Colonic mucosa (tissue), 4 donors: ENCODE measurements around the gene SERINC5. TPM values are rescaled to one million over a fixed set of nuclear protein-coding genes. Genes with fewer than 3 reads are reported as not detected.

Experiments used
- DNase-seq: peaks from one replicate; pipeline ENCODE4 v3.0.0-alpha.2; 2020
- H3K27ac ChIP-seq: fragments of 200-600 bp; one replicate; pipeline ENCODE4 v1.8.0; 2021
- H3K27me3 ChIP-seq: fragments of 200-600 bp; one replicate; pipeline ENCODE4 v1.8.0; 2021
- H3K36me3 ChIP-seq: fragments of 200-600 bp; one replicate; pipeline ENCODE4 v1.8.0; 2021
- H3K4me1 ChIP-seq: fragments of 200-600 bp; one replicate; pipeline ENCODE4 v1.8.0; 2021; ENCODE audit warnings: mild to moderate bottlenecking
- H3K4me3 ChIP-seq: fragments of 200-600 bp; one replicate; pipeline ENCODE4 v1.8.0; 2021
- H3K9ac ChIP-seq, 2 donors: one replicate each; pipeline ENCODE4 v1.7.0; 2013; ENCODE audit warnings: control low read depth in 2 of 2, low read depth in 2 of 2, low read length in 2 of 2
- H3K9me3 ChIP-seq: fragments of 200-600 bp; one replicate; pipeline ENCODE4 v1.8.0; 2021
- intact Hi-C: fragments of 100-400 bp; cut with DNase I; formaldehyde crosslinking; loops from one replicate; pipeline ENCODE4 v1.14.1; 2022
- total RNA-seq, 2 donors: library from RNA; stranded (reverse); fragmentation: NEBNext Ultra II Directional in 1 of 2; extraction: Animal tissue kit (Norgen Biotek cat#: 25700) in 1 of 2; gene quantifications; one replicate each; pipeline ENCODE4 v1.2.1, GENCODE V29; 2021
- TF ChIP-seq, protein P1 (sequence below): fragments of 200-600 bp; IDR thresholded peaks from one replicate; pipeline ENCODE4 v1.8.0; 2022; ENCODE audit warnings: antibody characterized with exemption, mild to moderate bottlenecking
- donor health status: healthy.
- donor health status: DM: no; HTN: no; CAD: no.
- donor health status: DM: no; HTN: no; CAD: no.

SERINC5 gene
- total RNA-seq, 2 donors from 2014 or later: 138 to 141 TPM

DNA sequence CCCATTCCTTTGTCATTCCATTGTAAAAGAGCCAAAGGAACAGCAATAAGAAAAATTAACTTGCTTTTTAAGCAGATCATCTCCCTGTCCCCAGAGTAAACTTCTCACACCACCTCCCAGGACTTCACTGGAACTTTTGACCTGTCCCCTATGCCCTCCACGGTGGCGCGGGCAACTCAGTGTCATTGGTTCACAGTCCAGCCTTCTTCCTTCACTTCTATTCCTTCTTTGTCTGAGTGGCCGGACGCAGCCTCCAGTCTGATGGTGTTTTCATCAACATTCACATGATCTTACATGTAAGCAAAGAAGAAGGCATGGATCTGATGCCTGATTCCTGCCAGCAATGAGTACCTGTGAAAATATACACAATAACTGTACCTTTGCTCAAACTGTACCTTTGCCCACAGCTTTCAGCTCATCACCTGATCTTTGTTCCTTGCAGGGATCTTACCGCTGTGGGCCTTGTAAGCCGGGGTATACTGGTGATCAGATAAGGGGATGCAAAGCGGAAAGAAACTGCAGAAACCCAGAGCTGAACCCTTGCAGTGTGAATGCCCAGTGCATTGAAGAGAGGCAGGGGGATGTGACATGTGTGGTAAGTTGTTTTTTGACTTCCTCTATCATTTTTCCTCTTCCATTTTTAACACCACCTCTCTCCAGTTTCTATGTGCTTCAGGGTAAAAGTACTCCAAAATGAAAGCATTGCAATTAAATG, 188.2 kb downstream of the SERINC5 start:
- intact Hi-C loops: no loop called here
- Histone ChIP-seq H3K4me1 (no peaks in the 10 kb centered on the region), H3K27me3 (no peaks in the 10 kb centered on the region), H3K4me3 (no peak overlapping the region), H3K36me3 (no peaks in the 10 kb centered on the region), H3K9me3 (no peaks in the 10 kb centered on the region), H3K27ac (no peak overlapping the region), H3K9ac (no peak overlapping the region)
- no peak for DNase-seq
- TF ChIP-seq, protein P1, sequence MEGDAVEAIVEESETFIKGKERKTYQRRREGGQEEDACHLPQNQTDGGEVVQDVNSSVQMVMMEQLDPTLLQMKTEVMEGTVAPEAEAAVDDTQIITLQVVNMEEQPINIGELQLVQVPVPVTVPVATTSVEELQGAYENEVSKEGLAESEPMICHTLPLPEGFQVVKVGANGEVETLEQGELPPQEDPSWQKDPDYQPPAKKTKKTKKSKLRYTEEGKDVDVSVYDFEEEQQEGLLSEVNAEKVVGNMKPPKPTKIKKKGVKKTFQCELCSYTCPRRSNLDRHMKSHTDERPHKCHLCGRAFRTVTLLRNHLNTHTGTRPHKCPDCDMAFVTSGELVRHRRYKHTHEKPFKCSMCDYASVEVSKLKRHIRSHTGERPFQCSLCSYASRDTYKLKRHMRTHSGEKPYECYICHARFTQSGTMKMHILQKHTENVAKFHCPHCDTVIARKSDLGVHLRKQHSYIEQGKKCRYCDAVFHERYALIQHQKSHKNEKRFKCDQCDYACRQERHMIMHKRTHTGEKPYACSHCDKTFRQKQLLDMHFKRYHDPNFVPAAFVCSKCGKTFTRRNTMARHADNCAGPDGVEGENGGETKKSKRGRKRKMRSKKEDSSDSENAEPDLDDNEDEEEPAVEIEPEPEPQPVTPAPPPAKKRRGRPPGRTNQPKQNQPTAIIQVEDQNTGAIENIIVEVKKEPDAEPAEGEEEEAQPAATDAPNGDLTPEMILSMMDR: no peak

DNA sequence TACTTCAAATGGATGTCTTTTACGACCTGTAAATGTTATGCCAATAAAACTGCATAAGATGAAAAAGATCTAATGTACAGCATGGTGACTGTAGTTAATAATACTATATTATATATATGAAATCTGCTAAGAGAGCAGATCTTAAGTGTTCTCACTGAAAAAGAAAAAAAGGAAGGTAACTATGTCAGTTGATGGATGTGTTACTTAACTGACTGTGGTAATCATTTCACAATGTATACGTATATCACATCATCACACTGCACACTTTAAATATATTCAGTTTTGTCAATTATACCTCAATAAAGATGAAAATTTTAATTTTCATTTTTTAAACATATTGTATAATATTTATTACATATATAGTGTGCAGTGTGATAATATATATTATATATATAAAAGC, 188.8 kb downstream of the SERINC5 start:
- H3K4me1 ChIP-seq: no peaks in the 10 kb centered on the region
- no peak for DNase-seq

DNA sequence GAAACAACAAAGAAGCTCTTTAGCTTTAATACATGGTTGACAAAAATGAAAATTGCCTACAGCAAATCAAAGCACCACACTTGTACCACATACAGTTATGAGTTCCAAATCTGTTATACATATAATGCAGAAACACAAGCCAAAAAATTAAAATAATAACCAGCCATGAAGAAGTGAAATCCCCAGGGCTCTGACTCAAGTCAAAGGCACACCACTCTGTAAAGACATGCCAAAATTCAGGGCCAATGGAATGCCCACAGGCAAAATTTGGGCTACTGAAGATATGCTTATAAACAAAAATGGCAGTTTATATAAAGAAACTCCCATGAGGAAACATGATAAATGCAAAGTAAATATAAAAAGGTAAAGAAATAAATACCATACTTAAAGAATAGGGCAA, 191.7 kb downstream of the SERINC5 start:
- intact Hi-C loops: no loop called here
- DNase-seq: no peak
- H3K27me3 ChIP-seq: no peaks in the 10 kb centered on the region

More for the DNA sequence above, 188.8 kb downstream of the SERINC5 start:
- Histone ChIP-seq H3K36me3 (no peaks in the 10 kb centered on the region), H3K27me3 (no peaks in the 10 kb centered on the region), H3K9me3 (no peaks in the 10 kb centered on the region), H3K4me3 (no peak overlapping the region), H3K27ac (no peak overlapping the region), H3K9ac (no peak overlapping the region)
- intact Hi-C loops: no loop called here
- TF ChIP-seq, protein P1: no peak

More for the DNA sequence above, 191.7 kb downstream of the SERINC5 start:
- H3K9me3 ChIP-seq: no peaks in the 10 kb centered on the region
- no peaks in the 10 kb centered on the region for H3K36me3 ChIP-seq
- no peaks in the 10 kb centered on the region for H3K4me1 ChIP-seq
- H3K27ac ChIP-seq: no peak overlapping the region
- no peak overlapping the region for H3K9ac ChIP-seq
- TF ChIP-seq, protein P1: no peak
- no peak overlapping the region for H3K4me3 ChIP-seq

Other genes with a start within 250 kb of the SERINC5 start
- 1 to 10 TPM in 1 of 2 donors, under 1 TPM in 1; 0.27 to 9.1 TPM for gene THBS4, start 220.7 kb downstream of the SERINC5 start, total RNA-seq
- not detected for gene SPZ1, start 64.0 kb upstream of the SERINC5 start, total RNA-seq
- gene ZFYVE16, start 152.0 kb upstream of the SERINC5 start, total RNA-seq: 10 to 100 TPM; 22.3 to 26.5 TPM
- 1 to 10 TPM; 1.4 to 2.4 TPM for gene FAM151B, start 232.1 kb upstream of the SERINC5 start, total RNA-seq